M059J (cell line): ENCODE data around the gene PITX2. TPM values are rescaled to one million over a fixed set of nuclear protein-coding genes. Genes with fewer than 3 reads are reported as not detected.

Experiments used
- DNase-seq: peaks from one replicate; pipeline ENCODE4 v3.0.0-alpha.2; 2012; ENCODE audit warnings: low read depth
- total RNA-seq: library from RNA; depleted of rRNA; stranded (reverse); fragments of >200 nt; shearing (Covaris generic); gene quantifications from 2 replicates; pipeline ENCODE4 v1.2.3, GENCODE V29; 2014

Gene PITX2
- total RNA-seq, 1 experiment from 2014 or later, result 15.1 TPM

GRCh38 chr4:110636680-110637407, 14.0 kb upstream of the PITX2 start:
- peak; percentile 83 for DNase-seq

DNA sequence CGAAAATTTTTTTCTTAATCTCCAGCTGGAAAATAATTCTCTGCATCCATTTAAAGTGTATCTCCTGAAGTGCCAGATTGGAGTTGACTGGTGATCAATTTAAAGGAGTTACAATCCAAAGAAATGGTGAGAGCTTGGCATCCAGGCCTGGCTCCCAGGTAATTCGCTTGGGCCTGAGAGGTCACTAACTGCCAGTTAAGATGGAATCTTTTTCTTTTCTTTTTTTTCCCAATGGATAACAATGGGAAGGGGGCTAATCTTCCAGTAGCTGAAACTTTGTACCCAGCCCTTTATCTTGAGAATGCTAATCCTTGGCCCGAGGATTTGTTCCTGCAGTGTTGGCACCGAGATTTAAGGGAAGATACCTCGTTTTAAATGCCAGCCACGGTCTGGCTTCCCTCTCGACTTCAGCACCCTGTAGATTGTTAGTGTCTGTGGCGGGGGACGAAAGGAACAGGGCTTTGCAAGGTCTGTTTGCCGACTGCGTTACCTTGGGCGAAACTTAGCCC, 13.3 kb upstream of the PITX2 start:
- DNase-seq, result peak; percentile 53

DNA sequence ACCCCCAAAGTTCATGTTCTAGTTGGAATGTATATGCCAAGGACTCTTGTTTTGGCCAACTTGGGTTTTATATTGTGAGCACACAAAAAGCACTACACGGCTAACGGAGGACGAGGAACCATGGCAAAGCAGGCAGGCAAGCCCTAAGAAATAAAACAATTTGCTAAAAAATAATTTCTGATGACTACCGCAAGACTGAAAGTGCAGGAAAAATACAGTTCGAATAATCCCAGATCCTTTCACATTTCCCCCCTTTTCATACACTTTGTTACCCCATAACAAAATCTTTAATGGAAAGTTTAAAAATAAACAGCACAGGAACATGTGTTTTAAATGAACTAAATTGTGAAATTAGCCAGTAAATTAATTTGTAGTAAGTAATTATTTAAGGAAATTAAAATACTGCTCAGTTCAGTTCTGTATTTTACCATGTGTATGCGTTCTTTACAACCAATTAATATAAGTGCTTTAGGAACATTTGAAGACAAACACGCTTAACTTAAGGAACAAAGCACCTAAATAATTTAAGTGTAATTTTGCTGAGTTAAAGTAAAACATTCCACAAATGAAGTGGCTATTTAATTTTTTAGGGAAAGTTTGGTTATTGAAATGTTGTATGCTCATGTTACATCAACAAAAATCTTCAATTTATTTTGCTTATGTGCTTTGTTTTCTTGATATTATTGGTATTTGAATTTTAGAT, 12.4 kb upstream of the PITX2 start:
- no peak for DNase-seq

GRCh38 chr4:110634350-110635162, 11.7 kb upstream of the PITX2 start:
- DNase-seq, result no peak

- DNase-seq, result no peak
Measured at GRCh38 chr4:110633358-110634341, 10.8 kb upstream of the PITX2 start.

- no peak for DNase-seq
Measured at GRCh38 chr4:110632506-110633357, 9.9 kb upstream of the PITX2 start.

DNA sequence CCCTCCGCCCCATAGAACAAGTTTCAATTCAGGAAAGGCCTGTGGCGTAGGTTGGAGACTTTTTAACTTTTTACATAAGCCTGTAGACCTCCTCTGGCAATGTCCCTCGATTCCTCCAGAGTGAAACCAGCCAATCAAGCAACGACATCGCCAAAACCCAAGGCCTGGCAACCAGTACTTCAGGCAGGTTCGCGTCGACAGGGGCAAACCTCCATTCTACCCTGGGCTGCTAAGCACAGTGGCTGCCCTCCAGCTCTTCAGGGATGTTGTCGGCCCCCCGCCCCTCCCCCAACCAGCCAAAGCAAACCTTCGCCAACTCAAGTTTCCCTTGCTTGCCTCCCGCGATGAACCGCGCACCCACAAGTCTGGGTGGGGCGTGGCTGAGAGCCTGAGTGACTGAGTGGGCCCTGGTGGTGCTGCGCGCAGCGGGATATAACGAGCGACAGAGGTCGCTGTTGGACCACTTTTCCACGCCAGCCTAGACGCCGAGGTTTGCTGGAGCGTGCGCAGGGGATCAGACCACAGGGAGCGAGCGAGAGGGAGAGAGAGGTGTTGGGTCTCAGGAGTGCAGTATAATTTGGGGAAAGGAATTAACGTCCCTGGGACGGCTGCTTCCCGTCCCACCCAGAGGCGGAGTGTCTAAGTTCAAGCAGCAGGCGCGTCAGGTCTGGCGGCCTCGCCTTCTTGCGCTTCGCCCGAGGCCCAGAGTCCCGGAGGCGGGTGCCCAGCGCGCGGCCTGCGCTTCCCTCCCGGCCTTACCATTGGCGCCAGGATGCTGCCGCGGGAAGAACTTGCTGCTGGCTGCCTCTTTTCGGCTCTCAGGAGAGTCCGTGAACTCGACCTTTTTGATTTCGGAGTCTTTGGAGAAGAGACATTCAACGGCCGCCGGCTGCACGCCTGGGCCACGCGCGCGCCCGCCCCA, 9.0 kb upstream of the PITX2 start:
- peak; percentile 39 for DNase-seq

- DNase-seq, result no peak
Measured at GRCh38 chr4:110630688-110631402, 8.0 kb upstream of the PITX2 start.

DNA sequence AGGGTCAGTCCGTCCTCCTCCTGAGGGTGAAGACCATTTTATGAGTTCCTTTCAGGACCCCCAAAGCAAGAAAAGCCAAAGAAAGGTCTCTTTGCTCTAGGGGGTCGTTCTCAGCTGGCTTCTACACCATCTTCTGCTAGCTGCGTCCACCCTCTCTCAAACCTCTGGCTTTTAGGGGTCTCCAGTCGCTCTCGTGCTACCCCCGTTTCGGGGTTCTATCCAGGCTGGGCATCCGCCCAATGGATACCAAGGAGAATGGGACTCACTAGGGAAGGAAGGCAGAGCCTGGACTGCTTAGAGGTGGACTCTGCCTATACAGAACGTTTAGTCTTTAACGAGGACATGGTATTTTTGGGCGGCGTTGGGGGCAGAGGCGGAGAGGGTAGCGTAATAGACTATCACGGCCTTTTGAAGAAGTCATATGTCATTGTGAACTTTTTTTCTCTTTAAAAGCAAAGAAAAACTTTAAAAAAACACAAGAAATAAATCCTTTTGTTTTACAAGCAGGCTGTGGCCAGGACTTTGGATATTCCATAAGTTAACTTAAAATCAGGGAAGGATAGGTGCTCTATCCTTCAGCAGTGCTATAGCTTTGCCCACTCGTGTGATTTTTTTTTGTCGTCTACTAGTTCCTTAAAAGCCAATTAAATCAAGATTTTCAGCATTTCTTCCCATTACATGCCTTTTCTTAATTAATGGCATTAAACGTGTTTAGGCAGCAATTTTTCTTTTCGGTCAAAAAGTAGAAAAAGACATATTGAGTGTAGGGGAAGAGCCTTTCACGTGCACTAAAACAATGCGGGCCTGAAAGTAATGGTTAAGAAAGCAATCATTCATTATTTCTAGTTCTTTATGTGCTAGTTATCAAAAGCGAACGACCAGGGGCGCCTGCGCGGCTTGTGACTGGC, 7.2 kb upstream of the PITX2 start:
- no peak for DNase-seq

- no peak for DNase-seq
Measured at GRCh38 chr4:110629214-110629754, 6.4 kb upstream of the PITX2 start.

- DNase-seq, result peak; percentile 34
Measured at GRCh38 chr4:110628663-110629213, 5.9 kb upstream of the PITX2 start.

DNA sequence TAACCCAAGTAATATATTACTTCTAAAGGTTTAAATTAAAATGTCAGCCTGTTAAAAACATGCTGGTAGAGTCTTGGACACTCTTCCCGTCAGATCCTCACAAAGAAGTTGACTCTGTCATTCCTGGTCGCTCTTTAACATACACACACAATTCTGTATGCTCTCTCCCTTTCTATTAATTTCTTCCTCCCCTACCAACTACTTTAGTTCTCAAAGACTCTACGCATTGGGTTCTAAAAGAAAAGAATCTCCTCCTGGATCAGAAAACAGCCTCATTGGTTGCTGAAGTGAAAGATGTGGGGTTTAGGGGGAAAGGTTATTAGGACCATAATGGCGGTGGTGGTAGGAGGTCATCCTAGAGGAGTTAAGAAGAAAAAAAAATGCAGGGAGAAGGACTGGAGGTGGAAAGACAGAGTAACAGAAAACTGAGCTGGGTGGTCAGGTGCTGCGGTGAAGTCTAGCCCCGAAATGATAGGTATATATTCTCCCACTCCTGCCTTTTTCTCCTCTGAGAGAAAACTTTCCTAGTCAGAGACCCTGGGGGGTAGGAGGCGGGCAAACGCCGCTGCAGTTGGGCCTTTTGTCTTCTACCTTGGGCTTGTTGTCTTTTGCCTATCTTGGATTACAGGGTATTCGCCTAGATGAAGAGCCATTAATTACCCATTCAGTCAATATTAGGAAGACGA, 5.2 kb upstream of the PITX2 start:
- DNase-seq, result no peak

- no peak for DNase-seq
Measured at GRCh38 chr4:110626532-110627153, 3.8 kb upstream of the PITX2 start.

- DNase-seq, result no peak
Measured at GRCh38 chr4:110625576-110626257, 2.8 kb upstream of the PITX2 start.

- DNase-seq, result no peak
Measured at GRCh38 chr4:110624904-110625494, 2.1 kb upstream of the PITX2 start.
